ENCODE data around the gene FBXW9.
"Not testable (repeated sequence)": the region's sequence is repeated elsewhere in the genome, so short reads cannot be mapped to it uniquely, and the experiment has no call there.

Gene FBXW9

GRCh38 chr19:12680034-12680433, 16.4 kb downstream of the FBXW9 start:
- no peak for DNase-seq

DNA sequence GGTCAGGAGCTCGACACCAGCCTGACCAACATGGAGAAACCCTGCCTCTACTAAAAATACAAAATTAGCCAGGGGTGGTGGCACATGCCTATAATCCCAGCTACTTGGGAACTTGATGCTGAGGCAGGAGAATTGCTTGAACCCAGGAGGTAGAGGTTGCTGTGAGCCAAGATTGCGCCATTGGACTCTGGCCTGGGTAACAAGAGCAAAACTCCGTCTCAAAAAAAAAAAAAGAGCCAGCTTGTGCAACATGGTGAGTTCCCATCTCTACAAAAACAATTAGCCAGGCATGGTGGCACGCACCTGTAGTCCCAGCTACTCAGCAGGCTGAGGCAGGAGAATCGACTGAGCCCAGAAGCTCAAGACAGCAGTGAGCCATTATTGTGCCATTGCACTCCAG, 18.4 kb downstream of the FBXW9 start:
- not testable (repeated sequence) for DNase-seq

- DNase-seq, result no peak
These were observed 19.5 kb downstream of the FBXW9 start for GRCh38 chr19:12676928-12677327.

DNA sequence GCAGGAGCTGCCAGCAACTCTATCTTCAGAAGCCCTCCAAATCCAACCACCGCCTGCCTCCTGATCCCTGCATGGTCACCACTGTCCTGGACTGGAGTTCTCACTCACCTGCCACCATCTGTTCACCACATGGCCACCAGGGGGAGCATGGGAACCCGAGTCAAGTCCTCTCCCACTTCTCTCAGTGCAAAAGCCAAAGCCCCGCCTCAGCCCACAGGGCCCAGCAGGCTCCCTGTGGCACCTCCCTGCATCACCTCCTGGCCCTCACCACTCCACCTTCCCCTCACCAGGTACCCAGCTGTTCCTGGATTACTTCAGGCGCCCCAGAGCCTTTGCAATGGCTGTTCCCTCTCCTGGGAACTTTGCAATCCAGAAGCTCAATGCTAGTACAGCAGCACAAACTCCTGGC, 20.0 kb downstream of the FBXW9 start:
- no peak for DNase-seq

- no peak for DNase-seq
These were observed 20.5 kb downstream of the FBXW9 start for GRCh38 chr19:12675940-12676339.

DNA sequence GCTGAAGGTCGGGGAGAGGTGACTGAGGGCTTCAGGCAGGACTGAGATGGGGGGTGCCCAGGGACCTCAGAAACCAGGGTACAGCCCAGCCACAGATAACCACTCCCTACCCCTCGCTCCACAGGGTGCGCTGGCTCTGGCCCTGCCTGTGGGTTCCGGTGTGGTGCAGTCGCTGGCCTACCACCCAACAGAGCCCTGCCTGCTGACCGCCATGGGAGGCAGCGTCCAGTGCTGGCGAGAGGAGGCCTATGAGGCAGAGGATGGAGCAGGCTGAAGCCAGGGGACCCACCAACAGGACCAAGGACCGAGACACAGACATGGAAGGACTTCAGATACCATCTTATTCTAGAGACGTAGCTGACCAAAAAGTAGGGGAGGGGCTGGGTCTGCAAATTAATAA, 21.0 kb downstream of the FBXW9 start:
- DNase-seq, result no peak

- no peak for DNase-seq
These were observed 23.7 kb downstream of the FBXW9 start for GRCh38 chr19:12672744-12673143.

- DNase-seq, result no peak
These were observed 26.1 kb downstream of the FBXW9 start for GRCh38 chr19:12670159-12670928.

DNA sequence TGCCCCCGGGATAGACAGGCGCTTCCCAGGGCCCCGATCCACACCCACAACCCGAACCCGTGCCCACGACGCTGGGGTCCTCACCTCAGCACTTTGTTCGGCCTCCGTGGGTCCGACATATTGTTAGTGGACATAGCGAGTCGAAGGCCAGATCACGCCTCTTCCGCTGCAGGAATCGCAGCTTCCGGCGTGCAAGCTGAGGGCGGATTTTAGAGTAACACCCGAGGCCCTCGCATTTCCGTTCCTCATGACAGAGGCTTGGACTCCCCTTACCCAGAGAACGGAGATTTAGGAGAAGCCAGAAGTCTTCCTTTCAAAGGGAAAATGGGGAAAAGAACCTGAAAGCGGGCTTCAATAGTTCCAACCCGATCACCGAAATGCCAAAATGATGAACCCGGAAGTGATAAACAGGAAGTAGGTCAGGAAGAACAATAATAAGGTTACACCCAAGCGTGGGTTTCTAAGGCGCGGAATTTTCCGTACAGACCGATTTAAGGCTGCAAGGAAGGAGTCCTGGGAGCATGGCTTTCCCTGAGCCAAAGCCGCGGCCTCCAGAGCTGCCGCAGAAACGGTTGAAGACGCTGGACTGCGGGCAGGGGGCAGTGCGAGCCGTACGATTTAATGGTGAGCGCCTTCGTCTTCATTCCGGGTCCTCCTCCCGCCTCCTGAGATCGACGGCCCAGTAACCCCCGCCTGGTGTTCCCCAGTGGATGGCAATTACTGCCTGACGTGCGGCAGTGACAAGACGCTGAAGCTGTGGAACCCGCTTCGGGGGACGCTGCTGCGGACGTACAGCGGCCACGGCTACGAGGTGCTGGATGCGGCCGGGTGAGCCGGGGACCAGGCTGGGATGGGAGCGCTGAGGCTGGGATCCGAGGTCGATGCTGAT, 26.9 kb downstream of the FBXW9 start:
- no peak for DNase-seq

- peak; percentile 33 for DNase-seq
These were observed 27.5 kb downstream of the FBXW9 start for GRCh38 chr19:12668932-12669269.

DNA sequence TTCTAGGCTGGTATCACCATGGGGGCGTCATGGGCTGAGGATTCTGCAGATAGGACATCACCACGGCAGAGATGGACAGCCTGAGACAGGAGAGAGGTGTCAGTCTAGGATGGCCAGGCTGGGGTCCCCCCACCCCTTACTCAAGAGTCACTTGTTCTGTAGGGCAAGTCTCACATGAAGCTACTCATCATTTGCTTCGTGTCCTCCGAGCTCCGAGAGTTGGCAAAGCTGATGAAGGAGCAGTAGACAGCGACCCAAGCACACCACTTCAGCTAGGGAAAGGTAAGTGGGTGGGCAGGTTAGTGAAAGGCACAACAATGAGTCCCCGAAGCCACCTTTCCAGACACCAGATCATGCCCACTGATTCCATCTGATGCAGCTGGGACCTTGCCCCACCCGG, 28.1 kb downstream of the FBXW9 start:
- no peak for DNase-seq

- DNase-seq, result no peak
These were observed 28.6 kb downstream of the FBXW9 start for GRCh38 chr19:12667731-12668302.

DNA sequence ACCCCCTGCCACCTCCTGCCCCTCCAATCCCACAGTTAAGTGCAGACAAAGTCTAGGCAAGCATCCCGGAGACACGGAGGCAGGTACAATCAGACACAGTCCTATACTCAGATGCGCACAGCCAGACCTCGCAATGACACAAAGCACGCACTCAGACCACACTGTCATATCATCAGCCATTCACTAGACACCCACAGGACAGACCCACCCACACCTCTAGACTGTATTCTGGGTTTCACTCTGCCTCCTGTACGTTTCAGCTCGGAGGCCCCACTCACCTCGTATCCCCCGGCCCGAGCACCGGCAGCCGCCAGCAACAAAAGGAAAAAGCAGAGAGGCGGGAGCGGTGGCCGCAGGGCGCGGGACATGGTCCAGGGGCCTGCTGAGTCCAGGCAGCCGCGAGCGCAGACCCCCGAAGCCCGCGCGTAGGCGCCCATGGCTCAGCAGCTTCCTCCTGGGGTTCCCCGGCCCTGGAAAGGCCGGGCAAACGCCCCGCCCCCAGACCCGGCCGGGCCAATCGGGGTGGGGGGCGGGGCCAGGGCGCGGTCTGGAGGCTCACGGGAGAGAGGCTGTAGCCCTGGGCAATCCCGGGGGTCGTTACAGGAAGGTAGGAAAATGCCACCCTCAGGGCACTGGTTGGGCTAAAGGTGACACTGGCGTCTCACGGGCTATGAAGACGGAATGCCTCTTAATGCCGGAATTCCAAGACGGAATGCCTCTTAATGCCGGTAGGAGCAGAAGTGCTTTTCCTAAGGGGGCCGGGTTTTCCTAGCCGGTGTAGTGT, 30.0 kb downstream of the FBXW9 start, which contains the start of the genes MAN2B1 and WDR83:
Gene MAN2B1, minus strand, starts transcription at position 478 of the 784 bp plus-strand sequence. Its CDS starts 41 bp downstream, at position 437.
Gene WDR83, plus strand, starts transcription at position 543 of the 784 bp plus-strand sequence. CDS start 2,984 bp downstream, outside the sequence.
- peak; percentile 77 for DNase-seq

GRCh38 chr19:12665671-12666264, 30.7 kb downstream of the FBXW9 start:
- DNase-seq, result no peak

- DNase-seq, result no peak
These were observed 31.2 kb downstream of the FBXW9 start for GRCh38 chr19:12665281-12665573.

DNA sequence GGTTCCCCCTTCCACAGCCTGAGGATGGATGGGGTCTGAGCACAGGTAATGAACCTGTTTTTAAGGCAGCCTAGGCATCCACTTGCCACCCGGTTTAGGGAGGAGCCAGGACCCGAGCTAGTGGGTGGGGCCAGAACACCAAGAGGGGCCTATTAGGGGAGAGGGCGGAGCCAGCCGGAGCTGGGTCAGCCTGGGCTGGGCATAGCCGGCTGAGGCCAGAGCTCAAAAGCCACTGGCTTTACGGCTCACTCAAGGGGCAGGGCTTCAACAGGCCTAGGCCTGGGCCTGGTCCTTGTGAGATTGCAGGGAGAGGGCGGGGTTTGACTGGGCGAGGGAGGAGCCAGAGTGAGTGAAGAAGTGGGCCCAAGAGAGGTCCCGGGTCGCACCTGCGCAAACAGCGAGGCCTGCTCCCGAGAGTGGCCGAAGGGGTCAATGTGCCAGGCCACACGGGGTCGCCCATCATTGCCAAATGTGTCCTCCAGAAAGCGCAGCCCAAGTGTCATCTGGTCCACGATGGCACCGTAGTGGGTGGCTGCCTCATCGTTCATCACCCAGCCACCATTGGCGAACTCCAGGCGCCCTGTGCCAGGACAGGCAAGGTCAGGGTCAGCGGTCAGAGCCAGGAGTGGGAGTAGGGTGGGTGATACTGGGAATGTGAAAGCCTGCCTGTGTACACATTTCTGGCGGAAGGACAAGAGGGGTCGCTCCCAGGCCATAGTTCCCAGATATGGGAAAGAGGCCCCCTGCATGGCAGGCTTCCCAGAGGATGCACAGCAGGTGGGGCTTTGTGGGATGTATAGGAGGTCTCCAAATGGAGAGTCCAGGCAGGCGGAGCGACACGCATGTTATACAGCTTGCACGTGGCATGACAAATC, 31.8 kb downstream of the FBXW9 start:
- DNase-seq, result no peak

- DNase-seq, result no peak
These were observed 35.5 kb downstream of the FBXW9 start for GRCh38 chr19:12660980-12661379.

- no peak for DNase-seq
These were observed 38.5 kb downstream of the FBXW9 start for GRCh38 chr19:12657966-12658365.

DNA sequence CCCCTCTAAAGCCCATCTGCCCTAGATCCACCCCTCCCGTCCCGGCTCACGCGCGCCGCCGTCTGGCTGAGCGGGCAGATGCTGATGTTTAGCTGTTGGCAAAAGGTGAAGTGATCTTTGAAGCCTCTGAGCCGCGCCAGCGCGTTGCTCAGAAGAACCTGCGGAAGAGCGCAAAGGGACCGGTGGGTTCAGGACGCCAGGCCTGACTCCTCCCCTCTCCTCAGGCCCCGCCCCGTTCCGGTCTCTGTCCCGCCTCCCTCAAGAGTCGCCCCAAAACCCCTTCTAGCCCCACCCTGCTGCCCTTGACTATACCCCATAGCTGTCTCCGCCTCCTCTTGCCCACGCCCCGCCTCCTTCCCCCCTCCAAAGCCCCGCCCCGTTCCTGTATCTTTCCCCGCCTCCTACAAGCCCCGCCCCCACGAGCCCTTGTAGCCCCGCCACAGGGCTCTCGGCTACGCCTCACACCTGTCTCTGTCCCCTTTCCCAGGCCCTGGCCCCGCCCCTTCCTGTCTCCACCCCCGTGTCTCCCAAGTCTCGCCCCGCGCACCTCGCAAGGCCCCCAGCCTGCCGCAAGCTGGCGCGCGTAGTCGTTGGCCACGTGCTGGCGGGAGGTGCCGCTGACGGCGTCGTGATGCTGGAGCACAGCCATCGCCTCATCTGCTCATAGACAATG, 39.4 kb downstream of the FBXW9 start:
- DNase-seq, result no peak

DNA sequence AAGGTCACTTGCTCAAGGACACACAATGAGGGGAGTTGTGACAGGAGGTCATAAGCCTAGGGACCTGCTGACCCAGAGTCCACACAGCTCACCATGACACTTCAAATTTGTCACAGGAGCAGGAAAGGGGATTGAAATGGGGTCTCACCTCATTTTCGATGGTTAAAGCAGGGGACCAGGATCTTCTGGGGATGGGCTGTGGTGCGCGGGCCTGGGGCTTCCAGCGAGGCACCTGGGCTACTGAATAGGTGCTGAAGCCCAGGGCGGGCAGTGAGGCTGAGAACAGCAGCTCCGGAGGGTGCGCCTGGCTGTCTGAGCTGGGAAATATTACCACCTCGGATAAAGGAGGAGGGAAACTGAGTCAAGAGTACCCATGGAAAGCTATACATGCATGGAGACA, 40.9 kb downstream of the FBXW9 start:
- DNase-seq, result no peak

DNA sequence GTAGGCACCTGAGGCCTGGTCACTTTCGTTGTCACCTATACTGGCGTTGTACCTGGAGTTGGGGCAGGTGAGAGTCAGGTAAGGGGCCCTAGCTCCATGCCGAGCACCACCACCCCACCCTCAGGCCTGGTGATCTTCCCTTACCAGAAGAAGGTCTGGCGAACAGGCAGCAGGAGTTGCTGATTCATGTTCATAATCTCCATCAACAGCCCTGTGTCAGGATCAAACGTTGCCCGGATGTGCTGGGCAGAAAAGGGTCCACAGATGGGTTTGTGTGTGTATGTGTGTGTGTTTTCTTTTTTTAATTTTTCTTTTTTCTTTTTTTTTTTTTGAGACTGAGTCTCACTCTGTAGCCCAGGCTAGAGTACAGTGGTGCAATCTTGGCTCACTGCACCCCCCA, 44.2 kb downstream of the FBXW9 start:
- no peak for DNase-seq

Data from activated gamma-delta T cell (primary cell).